Adipose tissue (tissue), 3 donors: ENCODE measurements around the gene SERHL2. TPM values are rescaled to one million over a fixed set of nuclear protein-coding genes. Genes with fewer than 3 reads are reported as not detected.
"Not testable (repeated sequence)": the region's sequence is repeated elsewhere in the genome, so short reads cannot be mapped to it uniquely, and the experiment has no call there.

ENCODE experiments used
- H3K27ac ChIP-seq: one replicate; pipeline ENCODE4 v1.5.1; 2013; ENCODE audit warnings: low read depth, low read length
- WGBS, 3 donors: extraction: QIAGEN DNeasy Blood & Tissue Kit; methylation state at CpG; one replicate each; pipeline ENCODE4 v1.1.7; 2013; 5-methylcytosine and 5-hydroxymethylcytosine counted together
- polyA plus RNA-seq, 3 donors: library from polyadenylated mRNA; stranded (reverse); fragments of 200-250 nt; gene quantifications; one replicate each; pipeline ENCODE4 v1.2.3, GENCODE V29; 2013
- donor health status: healthy with polysubstance abuse.
- donor health status: Bipolar disorder and iron deficiency.
- donor health status: healthy.

SERHL2 gene
- polyA plus RNA-seq, 3 donors = 1.1 to 2.7 (median 1.4) TPM

DNA sequence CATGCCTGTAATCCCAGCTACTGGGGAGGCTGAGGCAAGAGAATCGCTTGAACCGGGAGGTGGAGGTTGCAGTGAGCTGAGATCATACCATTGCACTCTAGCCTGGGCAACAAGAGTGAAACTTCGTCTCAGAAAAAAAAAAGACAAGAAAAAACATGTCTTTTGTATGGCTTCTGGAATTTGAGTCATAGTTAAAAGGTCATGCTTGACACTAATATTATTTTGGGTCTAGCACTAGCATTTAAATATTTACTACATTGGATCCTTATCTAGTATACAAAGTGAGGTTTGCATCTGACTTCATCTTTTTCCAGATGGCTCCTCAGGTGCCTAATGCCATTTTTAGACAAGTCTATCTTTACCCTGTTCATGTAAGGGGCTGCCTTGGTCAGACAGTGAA, 10.2 kb downstream of the SERHL2 start:
- not testable (repeated sequence) for H3K27ac ChIP-seq
- 86 to 90% (median 88%) methylated on average over 3 of the region's 3 CpGs for WGBS, 3 donors

DNA sequence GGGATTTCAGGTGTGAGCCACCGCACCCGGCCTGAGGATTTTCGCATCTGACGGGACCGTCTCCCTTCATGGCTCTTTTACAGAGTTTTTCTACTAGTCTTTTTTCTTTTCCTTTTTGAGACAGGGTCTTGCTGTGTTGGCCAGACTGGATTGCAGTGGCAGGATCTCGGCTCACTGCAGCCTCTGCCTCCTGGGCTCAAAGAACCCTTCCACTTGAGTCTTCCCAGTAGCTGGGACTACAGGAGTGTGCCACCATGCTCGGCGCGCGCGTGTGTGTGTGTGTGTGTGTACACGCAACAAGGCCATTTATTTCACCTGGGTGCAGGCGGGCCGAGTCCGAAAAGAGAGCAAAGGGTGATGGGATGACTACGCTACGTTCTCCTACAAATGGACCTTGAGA, 10.9 kb downstream of the SERHL2 start:
- no peak overlapping the region for H3K27ac ChIP-seq
- WGBS, 3 donors = 98% methylated on average over 17 of the region's 17 CpGs

DNA sequence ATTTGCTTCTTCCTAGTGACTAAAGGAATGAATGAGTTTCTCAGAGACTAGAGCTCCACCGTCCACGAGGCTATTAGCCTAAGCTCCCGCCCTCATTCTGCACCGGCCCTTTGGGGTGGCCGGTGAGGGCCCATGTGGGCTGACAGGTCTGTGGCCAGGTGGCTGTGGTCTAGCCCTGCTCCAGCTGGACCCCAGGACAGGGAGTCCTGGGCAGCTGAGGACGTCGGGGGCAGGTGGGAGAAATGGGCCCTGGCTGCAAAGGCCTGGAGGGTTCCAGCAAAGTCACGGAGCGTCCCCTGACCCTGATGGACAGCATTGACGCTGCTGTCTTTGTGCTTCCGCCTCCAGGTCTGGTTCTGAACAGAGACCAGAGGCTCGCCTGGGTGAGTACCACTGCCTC, 12.2 kb downstream of the SERHL2 start:
- no peak overlapping the region for H3K27ac ChIP-seq
- WGBS, 3 donors = 94 to 96% (median 96%) methylated on average over 12 of the region's 12 CpGs

GRCh38 chr22:42567950-42568349, 14.2 kb downstream of the SERHL2 start:
- not testable (repeated sequence) for H3K27ac ChIP-seq
- 76 to 87% (median 77%) methylated on average over 5 of the region's 6 CpGs for WGBS, 3 donors

GRCh38 chr22:42570580-42570979, 16.8 kb downstream of the SERHL2 start:
- not testable (repeated sequence) for H3K27ac ChIP-seq
- 71 to 82% (median 80%) methylated on average over 8 to 9 of the region's 9 CpGs for WGBS, 3 donors

DNA sequence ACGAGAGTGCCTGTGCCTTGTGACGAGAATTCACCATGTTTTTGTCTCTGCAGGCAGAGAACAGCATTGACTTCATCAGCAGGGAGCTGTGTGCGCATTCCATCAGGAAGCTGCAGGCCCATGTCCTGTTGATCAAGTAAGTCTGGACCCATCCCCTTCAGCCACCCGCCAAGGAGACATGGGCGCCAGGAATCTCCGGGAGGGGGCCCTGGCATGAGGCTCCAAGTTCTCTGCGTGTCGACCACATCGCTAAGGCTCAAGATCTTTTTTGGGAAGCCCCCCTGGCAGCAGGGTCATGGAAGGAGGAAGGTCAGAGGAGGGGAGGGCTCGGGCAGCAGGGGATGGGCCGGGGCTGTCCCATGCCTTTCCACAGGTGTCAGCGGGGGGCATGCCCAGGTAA, 17.3 kb downstream of the SERHL2 start:
- 87 to 97% (median 94%) methylated on average over 11 to 12 of the region's 12 CpGs for WGBS, 3 donors
- not testable (repeated sequence) for H3K27ac ChIP-seq

GRCh38 chr22:42574046-42574445, 20.3 kb downstream of the SERHL2 start:
- WGBS, 3 donors = 77 to 100% (median 100%) methylated on average over 1 of the region's 1 CpG
- not testable (repeated sequence) for H3K27ac ChIP-seq

- 83 to 96% (median 93%) methylated on average over 10 to 18 of the region's 21 CpGs for WGBS, 3 donors
- not testable (repeated sequence) for H3K27ac ChIP-seq
Measured at GRCh38 chr22:42574468-42574867, 20.7 kb downstream of the SERHL2 start.

DNA sequence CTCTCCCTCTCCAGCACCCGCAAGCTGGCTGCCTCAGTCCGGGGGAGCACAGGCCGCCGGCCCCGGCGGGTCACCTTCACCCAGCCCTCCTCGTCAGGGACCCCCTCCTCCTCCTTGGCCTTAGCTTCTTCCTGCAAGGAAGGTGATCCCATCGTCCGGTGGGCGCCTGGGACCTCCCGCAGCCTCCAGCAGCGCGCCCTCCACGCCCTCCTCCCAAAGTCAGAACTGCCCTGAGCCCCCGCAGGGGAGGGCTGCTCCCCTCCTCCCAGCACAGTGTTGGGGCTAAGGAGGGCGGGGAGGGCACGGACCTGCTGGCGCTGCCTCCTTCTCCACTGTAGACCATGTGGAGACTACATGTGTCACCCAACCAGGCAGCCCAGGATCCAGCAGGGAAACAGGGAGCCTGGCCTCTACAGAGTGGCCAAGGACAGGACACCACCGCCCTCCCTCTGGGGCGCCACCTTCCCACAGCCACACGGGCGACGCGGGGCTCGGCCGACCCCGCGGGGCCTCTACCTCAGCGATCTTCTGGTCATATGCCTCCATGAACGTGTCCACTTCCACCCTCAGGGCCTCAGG, 22.3 kb downstream of the SERHL2 start:
- WGBS, 3 donors = 92 to 95% (median 94%) methylated on average over 12 to 26 of the region's 30 CpGs
- not testable (repeated sequence) for H3K27ac ChIP-seq

DNA sequence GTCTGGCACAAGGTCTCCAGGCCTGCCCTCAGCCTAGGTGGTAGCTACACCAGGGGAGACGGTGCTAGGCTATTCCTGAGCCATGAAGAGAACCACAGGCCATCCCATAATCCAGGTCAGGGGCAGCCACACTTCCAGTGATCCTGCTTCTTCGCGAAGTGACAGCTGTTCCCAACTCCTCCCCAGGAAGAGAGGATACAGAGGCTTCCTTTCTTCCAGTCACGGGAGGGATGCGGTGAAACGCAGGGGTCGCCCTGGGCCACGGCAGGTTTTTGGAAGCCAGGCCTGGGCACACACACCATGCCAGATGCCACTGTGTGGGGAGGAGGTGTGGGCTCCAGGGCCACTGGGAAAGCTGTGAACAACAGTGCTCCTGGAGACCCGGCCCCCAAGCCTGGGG, 23.4 kb downstream of the SERHL2 start:
- 91 to 95% (median 94%) methylated on average over 8 of the region's 9 CpGs for WGBS, 3 donors
- not testable (repeated sequence) for H3K27ac ChIP-seq

DNA sequence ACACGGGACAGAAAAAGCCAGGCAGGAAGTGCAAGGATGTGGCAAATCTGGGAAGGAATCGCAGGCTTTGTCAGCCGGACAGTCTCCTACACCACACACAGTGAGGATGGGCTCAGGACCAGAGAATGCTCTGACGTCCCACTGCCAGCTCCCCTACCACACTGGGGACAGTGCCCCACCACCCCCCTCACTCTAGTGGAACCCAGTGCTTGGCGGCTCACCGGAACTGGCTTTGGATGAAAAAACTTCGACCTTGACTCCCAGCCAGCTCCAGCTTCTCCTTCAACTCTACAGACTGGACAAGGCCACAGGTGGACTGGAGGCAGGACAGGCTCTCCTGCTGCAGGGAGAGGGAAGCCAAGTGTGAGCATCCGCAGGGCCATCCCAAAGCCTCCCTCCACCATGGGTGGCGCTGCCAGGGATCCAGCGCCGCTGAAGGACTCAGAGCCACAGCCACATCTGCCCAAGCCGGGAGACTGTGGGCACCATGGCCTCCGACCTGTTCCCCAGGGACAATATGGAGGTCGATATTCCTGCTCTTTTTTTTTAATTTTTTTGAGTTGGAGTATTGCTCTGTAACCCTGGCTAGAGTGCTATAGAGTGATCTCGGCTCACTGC, 24.0 kb downstream of the SERHL2 start:
- WGBS, 3 donors = 86 to 91% (median 90%) methylated on average over 14 to 15 of the region's 15 CpGs
- H3K27ac ChIP-seq = no peak overlapping the region

DNA sequence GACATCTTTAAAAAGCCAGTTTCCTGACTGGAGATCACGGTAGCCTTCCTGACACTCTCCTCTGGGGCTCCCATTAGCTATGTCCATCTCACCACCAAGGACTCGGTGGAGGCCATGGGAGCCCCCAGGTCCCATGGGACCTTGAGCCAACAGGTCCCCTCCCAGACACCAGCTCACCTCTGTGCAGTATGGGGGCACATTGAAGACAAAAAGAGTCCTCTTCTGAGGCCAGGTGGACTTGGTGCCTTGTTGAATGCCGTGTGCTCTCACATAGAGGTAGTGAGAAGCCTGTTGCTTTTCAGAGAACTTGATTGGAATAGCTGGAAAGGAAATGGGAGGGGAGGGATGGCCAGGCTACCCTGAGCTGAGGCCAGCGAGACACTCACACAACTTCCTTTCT, 26.3 kb downstream of the SERHL2 start:
- 88 to 92% (median 89%) methylated on average over 3 of the region's 4 CpGs for WGBS, 3 donors
- H3K27ac ChIP-seq = not testable (repeated sequence)

- not testable (repeated sequence) for H3K27ac ChIP-seq
- 0 to 1% (median 0%) methylated on average over 9 to 11 of the region's 22 CpGs for WGBS, 3 donors
Measured at GRCh38 chr22:42581194-42581761, 27.5 kb downstream of the SERHL2 start.

DNA sequence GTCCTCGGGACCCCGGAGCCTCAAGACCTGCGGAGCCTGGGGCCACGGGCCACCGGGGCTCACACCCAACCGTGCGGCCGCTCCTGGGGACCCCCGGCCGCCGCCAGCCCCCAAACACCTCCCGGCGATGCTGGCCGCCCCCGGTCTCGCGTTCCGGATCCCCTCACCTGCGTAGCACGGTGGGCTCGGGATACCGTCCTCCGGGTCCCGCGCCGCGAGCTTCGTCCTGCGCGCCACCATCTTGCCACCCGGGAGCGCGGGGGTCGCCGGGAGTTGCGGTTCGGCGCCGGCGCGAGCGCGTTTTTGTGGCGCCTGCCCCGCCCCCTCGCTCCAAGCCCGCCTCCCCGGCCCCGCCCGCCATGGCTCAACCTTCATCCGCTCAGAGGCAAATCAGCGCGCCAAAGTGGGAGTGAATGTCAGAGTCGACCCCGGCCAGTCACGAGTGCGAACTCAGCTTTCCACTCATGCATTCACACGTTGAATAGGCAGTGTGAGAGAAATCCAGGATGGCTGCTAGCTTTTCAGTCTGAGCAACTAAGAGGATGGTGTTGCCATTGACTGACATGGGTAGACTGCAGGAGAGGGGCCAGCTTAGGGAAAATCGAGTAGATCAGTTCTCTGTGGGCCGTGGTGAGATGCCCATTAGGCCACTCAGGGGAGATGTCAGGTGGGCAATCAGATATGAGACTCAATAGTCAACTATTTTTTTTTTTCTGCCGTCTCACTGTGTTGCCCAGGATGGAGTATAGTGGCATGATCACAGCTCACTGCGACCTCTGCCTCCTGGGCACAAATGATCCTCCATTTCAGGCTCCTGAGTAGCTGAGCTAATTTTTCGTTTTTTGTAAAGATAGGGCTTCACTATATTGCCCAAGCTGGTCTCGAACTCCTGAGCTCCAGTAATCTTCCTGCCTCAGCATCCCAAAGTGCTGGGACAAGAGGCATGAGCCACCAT, 28.3 kb downstream of the SERHL2 start:
- 6 to 10% (median 7%) methylated on average over 38 to 64 of the region's 64 CpGs for WGBS, 3 donors
- H3K27ac ChIP-seq = no peak overlapping the region

- H3K27ac ChIP-seq = no peak overlapping the region
- WGBS, 3 donors = 88 to 100% (median 92%) methylated on average over 1 of the region's 1 CpG
Measured at GRCh38 chr22:42582987-42583386, 29.2 kb downstream of the SERHL2 start.

GRCh38 chr22:42584364-42584940, 30.7 kb downstream of the SERHL2 start:
- H3K27ac ChIP-seq = no peak overlapping the region
- 92 to 97% (median 95%) methylated on average over 4 of the region's 4 CpGs for WGBS, 3 donors

GRCh38 chr22:42585096-42585495, 31.3 kb downstream of the SERHL2 start:
- H3K27ac ChIP-seq = no peak overlapping the region
- WGBS, 3 donors = 79 to 87% (median 82%) methylated on average over 8 of the region's 8 CpGs

- H3K27ac ChIP-seq = no peak overlapping the region
- WGBS, 3 donors = 75 to 96% (median 79%) methylated on average over 4 of the region's 4 CpGs
Measured at GRCh38 chr22:42586381-42586780, 32.6 kb downstream of the SERHL2 start.
